Spleen (tissue), 7 donors: ENCODE data around the gene CCDC6.

Experiments
- POLR2A ChIP-seq, 3 donors: fragments of 450-650 bp; IDR thresholded peaks; one replicate each; pipeline ENCODE4 v1.5.1; 2017; ENCODE audit warnings: antibody characterized with exemption in 3 of 3, mild to moderate bottlenecking in 1 of 3
- TF ChIP-seq, protein P1 (sequence below), 11 experiments: fragments of 200-600 bp in 7 of 11; fragments of 450-650 bp in 4 of 11; sonication (generic) in 4 of 11; IDR thresholded peaks in 8 of 11; conservative IDR thresholded peaks in 3 of 11; 1 replicate in 7 of 11; 2 replicates in 4 of 11; pipeline versions ENCODE4 v1.4.0 to v1.8.0; 2016 to 2021; ENCODE audit warnings: antibody characterized with exemption in 11 of 11, inconsistent platforms in 4 of 11, mild to moderate bottlenecking in 1 of 11
- donor health status: DM: no; HTN: no; CAD: no; lungs with moderate emphysema.
- donor health status: DM: no; HTN: no; CAD: no.
- donor health status: DM: no; HTN: no; CAD: no.

GRCh38 chr10:59902016-59902415 lies 4.3 kb downstream of the CCDC6 start:
- TF ChIP-seq, protein P1, sequence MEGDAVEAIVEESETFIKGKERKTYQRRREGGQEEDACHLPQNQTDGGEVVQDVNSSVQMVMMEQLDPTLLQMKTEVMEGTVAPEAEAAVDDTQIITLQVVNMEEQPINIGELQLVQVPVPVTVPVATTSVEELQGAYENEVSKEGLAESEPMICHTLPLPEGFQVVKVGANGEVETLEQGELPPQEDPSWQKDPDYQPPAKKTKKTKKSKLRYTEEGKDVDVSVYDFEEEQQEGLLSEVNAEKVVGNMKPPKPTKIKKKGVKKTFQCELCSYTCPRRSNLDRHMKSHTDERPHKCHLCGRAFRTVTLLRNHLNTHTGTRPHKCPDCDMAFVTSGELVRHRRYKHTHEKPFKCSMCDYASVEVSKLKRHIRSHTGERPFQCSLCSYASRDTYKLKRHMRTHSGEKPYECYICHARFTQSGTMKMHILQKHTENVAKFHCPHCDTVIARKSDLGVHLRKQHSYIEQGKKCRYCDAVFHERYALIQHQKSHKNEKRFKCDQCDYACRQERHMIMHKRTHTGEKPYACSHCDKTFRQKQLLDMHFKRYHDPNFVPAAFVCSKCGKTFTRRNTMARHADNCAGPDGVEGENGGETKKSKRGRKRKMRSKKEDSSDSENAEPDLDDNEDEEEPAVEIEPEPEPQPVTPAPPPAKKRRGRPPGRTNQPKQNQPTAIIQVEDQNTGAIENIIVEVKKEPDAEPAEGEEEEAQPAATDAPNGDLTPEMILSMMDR (IDR thresholded peaks at IDR 0.05 in 8 of 11, conservative IDR thresholded peaks at IDR 0.05 in 3 of 11): no peak
- TF ChIP-seq POLR2A (IDR thresholded peaks at IDR 0.05): no peak
